GM18868 (cell line): ENCODE data around the gene RTBDN.

Experiments
- ATAC-seq: cut with Tn5 transposase; IDR thresholded peaks from one replicate; pipeline ENCODE4 v1.9.1; 2021; ENCODE audit warnings: mild to moderate bottlenecking, moderate library complexity; ENCODE audit not compliant: unreplicated experiment

The RTBDN gene

GRCh38 chr19:12834566-12834943, at the start of gene RTBDN:
RTBDN (minus strand) TSS chr19:12834579; CDS start chr19:12829979, 4,600 bp downstream.
- ATAC-seq, result no peak

- ATAC-seq, result no peak
Observed at GRCh38 chr19:12882589-12882988, 48.2 kb upstream of the RTBDN start.

- peak; percentile 82 for ATAC-seq
Observed at GRCh38 chr19:12881172-12881808, 46.9 kb upstream of the RTBDN start, which contains the start of gene DNASE2. DNASE2 (minus strand) TSS chr19:12881449; CDS start chr19:12881375, 74 bp downstream.

- ATAC-seq, result no peak
Observed at GRCh38 chr19:12880551-12881171, 46.3 kb upstream of the RTBDN start.

GRCh38 chr19:12875086-12875485, 40.7 kb upstream of the RTBDN start:
- ATAC-seq, result no peak

- ATAC-seq, result no peak
Observed at GRCh38 chr19:12873891-12874745, 39.7 kb upstream of the RTBDN start.

GRCh38 chr19:12872941-12873890, 38.8 kb upstream of the RTBDN start:
- no peak for ATAC-seq

GRCh38 chr19:12872255-12872654, 37.9 kb upstream of the RTBDN start:
- no peak for ATAC-seq

GRCh38 chr19:12871681-12872080, 37.3 kb upstream of the RTBDN start:
- no peak for ATAC-seq

GRCh38 chr19:12868540-12869112, 34.2 kb upstream of the RTBDN start:
- ATAC-seq, result no peak

GRCh38 chr19:12867120-12868099, 33.0 kb upstream of the RTBDN start:
- peak; percentile 48 for ATAC-seq

GRCh38 chr19:12866416-12867119, 32.2 kb upstream of the RTBDN start:
- ATAC-seq, result no peak

GRCh38 chr19:12865746-12866415, 31.5 kb upstream of the RTBDN start:
- ATAC-seq, result no peak

GRCh38 chr19:12864721-12865715, 30.6 kb upstream of the RTBDN start:
- ATAC-seq, result no peak

GRCh38 chr19:12864143-12864542, 29.8 kb upstream of the RTBDN start:
- ATAC-seq, result no peak

- no peak for ATAC-seq
Observed at GRCh38 chr19:12859546-12859945, 25.2 kb upstream of the RTBDN start.
